ENCODE measurements around the gene NDE1. TPM values are rescaled to one million over a fixed set of nuclear protein-coding genes. Genes with fewer than 3 reads are reported as not detected.
"Not testable (repeated sequence)": the region's sequence is repeated elsewhere in the genome, so short reads cannot be mapped to it uniquely, and the experiment has no call there.

The NDE1 gene
- total RNA-seq, 1 donor from 2014 or later = 17.2 TPM

- intact Hi-C loops (cut with micrococcal nuclease) = no loop called here
- ATAC-seq (no peak), DNase-seq (no peak)
These were observed 66.8 kb downstream of the NDE1 start for GRCh38 chr16:15716694-15717447.

- intact Hi-C loops (cut with micrococcal nuclease) = no loop called here
- no peak for ATAC-seq
- DNase-seq = no peak
These were observed 71.0 kb downstream of the NDE1 start for GRCh38 chr16:15721018-15721417.

- intact Hi-C loops (cut with micrococcal nuclease) = no loop called here
- ATAC-seq = no peak
- DNase-seq = no peak
These were observed 73.8 kb downstream of the NDE1 start for GRCh38 chr16:15723808-15724207.

- ATAC-seq (no peak), DNase-seq (no peak)
- intact Hi-C loops (cut with micrococcal nuclease) = no loop called here
These were observed 75.7 kb downstream of the NDE1 start for GRCh38 chr16:15725641-15726240.

GRCh38 chr16:15726715-15727114, 76.7 kb downstream of the NDE1 start:
- no peak for ATAC-seq
- no peak for DNase-seq
- intact Hi-C loops (cut with micrococcal nuclease) = no loop called here

GRCh38 chr16:15727697-15728096, 77.7 kb downstream of the NDE1 start:
- DNase-seq; ATAC-seq; intact Hi-C loops (cut with micrococcal nuclease): not testable (repeated sequence)

GRCh38 chr16:15729152-15729551, 79.1 kb downstream of the NDE1 start:
- DNase-seq (no peak), ATAC-seq (no peak)
- intact Hi-C loops (cut with micrococcal nuclease) = no loop called here

GRCh38 chr16:15732416-15732815, 82.4 kb downstream of the NDE1 start:
- intact Hi-C loops (cut with micrococcal nuclease) = no loop called here
- ATAC-seq (no peak), DNase-seq (no peak)

- no peak for ATAC-seq
- DNase-seq = no peak
- intact Hi-C loops (cut with micrococcal nuclease) = no loop called here
These were observed 85.6 kb downstream of the NDE1 start for GRCh38 chr16:15735610-15736009.

GRCh38 chr16:15736529-15736928, 86.5 kb downstream of the NDE1 start:
- ATAC-seq (no peak), DNase-seq (no peak)
- intact Hi-C loops (cut with micrococcal nuclease) = no loop called here

GRCh38 chr16:15737140-15737644, 87.1 kb downstream of the NDE1 start:
- intact Hi-C loops (cut with micrococcal nuclease) = no loop called here
- no peak for ATAC-seq
- no peak for DNase-seq

- DNase-seq = no peak
- intact Hi-C loops (cut with micrococcal nuclease) = no loop called here
- ATAC-seq = no peak
These were observed 89.4 kb downstream of the NDE1 start for GRCh38 chr16:15739464-15739863.

GRCh38 chr16:15739950-15740349, 89.9 kb downstream of the NDE1 start:
- ATAC-seq = no peak
- no peak for DNase-seq
- intact Hi-C loops (cut with micrococcal nuclease) = no loop called here

GRCh38 chr16:15741207-15741871, 91.3 kb downstream of the NDE1 start:
- ATAC-seq (no peak), DNase-seq (no peak)
- intact Hi-C loops (cut with micrococcal nuclease) = no loop called here

- intact Hi-C loops (cut with micrococcal nuclease) = no loop called here
- no peak for DNase-seq
- no peak for ATAC-seq
These were observed 92.7 kb downstream of the NDE1 start for GRCh38 chr16:15742716-15743115.

GRCh38 chr16:15743657-15744056, 93.6 kb downstream of the NDE1 start:
- intact Hi-C loops (cut with micrococcal nuclease) = no loop called here
- DNase-seq (no peak), ATAC-seq (no peak)

- DNase-seq = no peak
- intact Hi-C loops (cut with micrococcal nuclease) = no loop called here
- ATAC-seq = no peak
These were observed 96.3 kb downstream of the NDE1 start for GRCh38 chr16:15746332-15746731.

- intact Hi-C loops (cut with micrococcal nuclease) = no loop called here
- ATAC-seq = no peak
- no peak for DNase-seq
These were observed 97.9 kb downstream of the NDE1 start for GRCh38 chr16:15747937-15748336.

- ATAC-seq (no peak), DNase-seq (no peak)
- intact Hi-C loops (cut with micrococcal nuclease) = no loop called here
These were observed 98.6 kb downstream of the NDE1 start for GRCh38 chr16:15748654-15749053.

GRCh38 chr16:15749371-15749770, 99.3 kb downstream of the NDE1 start:
- intact Hi-C loops (cut with micrococcal nuclease) = no loop called here
- DNase-seq (no peak), ATAC-seq (no peak)

Data from left ventricle myocardium superior (tissue), 1 donor.